ENCODE results near the gene WDR90.

WDR90 gene

DNA sequence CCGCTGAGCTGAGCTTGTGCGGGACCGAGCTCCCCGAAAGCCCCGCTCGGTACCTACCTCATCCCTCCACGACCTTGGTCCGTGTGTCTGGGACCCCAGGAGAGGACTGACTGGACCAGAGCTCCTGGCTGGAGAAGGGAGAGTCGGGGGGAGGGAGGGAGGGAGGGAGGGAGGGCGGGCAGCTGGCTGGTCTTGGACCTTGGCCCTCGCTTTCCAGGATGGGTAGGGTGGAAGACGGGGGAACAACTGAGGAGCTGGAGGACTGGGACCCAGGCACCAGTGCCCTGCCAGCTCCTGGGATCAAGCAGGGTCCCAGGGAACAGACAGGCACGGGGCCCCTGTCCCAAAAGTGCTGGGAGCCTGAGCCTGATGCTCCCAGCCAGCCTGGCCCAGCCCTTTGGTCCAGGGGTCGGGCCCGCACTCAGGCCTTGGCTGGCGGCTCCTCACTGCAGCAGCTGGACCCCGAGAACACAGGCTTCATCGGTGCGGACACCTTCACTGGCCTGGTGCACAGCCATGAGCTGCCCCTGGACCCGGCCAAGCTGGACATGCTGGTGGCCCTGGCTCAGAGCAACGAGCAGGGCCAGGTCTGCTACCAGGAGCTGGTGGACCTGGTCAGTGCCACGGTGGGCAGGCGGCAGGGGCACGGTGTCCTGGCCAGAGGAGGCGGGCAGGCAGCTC, 26.9 kb downstream of the WDR90 start:
- in situ Hi-C loops (cut with MboI; ENCODE audit: low pct_unique_long_range_greater_than_20kb, low sequenced_read_pairs, unreplicated experiment) = no loop called here
- DNase-seq (ENCODE audit: low spot score) = no peak
- TF ChIP-seq CTCF (IDR thresholded peaks at IDR 0.05; ENCODE audit: extremely low read depth, insufficient read depth, missing control alignments) = no peak

DNA sequence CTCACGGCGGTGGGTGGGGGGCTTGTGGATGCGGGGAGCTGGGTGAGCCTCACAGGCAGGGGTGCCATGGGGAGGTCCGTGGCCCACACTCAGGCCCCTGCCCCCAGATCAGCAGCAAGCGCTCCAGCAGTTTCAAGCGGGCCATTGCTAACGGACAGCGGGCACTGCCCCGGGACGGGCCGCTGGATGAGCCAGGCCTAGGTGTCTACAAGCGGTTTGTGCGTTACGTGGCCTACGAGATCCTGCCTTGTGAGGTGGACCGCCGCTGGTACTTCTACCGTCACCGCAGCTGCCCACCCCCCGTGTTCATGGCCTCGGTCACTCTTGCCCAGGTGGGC, 27.4 kb downstream of the WDR90 start:
- TF ChIP-seq CTCF (IDR thresholded peaks at IDR 0.05; ENCODE audit: extremely low read depth, insufficient read depth, missing control alignments) = no peak
- in situ Hi-C loops (cut with MboI; ENCODE audit: low pct_unique_long_range_greater_than_20kb, low sequenced_read_pairs, unreplicated experiment) = no loop called here
- no peak for DNase-seq (ENCODE audit: low spot score)

DNA sequence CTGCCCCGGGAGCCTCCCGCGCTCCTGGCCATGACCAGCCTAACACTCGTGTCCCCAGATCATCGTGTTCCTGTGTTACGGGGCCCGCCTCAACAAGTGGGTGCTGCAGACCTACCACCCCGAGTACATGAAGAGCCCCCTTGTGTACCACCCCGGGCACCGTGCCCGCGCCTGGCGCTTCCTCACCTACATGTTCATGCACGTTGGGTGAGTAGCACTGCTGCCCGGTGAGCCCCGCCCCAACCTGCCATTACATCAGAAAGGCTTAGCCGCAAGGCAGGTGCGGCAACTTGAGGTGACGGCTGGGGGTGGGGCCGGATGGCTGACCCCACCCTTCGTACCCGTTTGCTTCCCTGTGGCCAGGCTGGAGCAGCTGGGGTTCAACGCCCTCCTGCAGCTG, 27.7 kb downstream of the WDR90 start:
- no peak for TF ChIP-seq CTCF (IDR thresholded peaks at IDR 0.05; ENCODE audit: extremely low read depth, insufficient read depth, missing control alignments)
- in situ Hi-C loops (cut with MboI; ENCODE audit: low pct_unique_long_range_greater_than_20kb, low sequenced_read_pairs, unreplicated experiment) = no loop called here
- no peak for DNase-seq (ENCODE audit: low spot score)

DNA sequence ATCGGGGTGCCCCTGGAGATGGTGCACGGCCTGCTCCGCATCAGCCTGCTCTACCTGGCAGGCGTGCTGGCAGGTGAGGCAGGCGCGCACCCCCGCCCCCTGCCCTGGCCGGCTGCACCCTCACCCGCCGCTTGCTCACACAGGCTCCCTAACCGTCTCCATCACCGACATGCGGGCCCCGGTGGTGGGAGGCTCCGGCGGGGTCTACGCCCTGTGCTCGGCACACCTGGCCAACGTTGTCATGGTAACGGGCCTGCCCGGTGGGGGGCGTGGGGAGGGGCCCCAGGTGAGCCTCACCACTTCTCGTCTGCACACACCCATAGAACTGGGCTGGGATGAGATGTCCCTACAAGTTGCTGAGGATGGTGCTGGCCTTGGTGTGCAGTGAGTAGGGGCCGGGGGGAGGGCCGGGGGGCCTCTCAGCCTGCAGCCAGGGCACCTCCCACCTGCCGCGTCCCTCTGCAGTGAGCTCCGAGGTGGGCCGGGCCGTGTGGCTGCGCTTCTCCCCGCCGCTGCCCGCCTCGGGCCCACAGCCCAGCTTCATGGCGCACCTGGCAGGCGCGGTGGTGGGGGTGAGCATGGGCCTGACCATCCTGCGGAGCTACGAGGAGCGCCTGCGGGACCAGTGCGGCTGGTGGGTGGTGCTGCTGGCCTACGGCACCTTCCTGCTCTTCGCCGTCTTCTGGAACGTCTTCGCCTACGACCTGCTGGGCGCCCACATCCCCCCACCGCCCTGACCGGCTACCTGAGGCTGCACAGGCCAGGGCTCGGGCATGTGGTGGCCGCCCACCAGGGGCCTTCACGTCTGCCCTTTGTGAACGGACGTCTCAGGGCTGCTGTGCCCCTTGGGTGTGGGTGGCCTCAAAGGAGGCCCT, 28.4 kb downstream of the WDR90 start:
- in situ Hi-C loops (cut with MboI; ENCODE audit: low pct_unique_long_range_greater_than_20kb, low sequenced_read_pairs, unreplicated experiment) = no loop called here
- DNase-seq (ENCODE audit: low spot score) = no peak

DNA sequence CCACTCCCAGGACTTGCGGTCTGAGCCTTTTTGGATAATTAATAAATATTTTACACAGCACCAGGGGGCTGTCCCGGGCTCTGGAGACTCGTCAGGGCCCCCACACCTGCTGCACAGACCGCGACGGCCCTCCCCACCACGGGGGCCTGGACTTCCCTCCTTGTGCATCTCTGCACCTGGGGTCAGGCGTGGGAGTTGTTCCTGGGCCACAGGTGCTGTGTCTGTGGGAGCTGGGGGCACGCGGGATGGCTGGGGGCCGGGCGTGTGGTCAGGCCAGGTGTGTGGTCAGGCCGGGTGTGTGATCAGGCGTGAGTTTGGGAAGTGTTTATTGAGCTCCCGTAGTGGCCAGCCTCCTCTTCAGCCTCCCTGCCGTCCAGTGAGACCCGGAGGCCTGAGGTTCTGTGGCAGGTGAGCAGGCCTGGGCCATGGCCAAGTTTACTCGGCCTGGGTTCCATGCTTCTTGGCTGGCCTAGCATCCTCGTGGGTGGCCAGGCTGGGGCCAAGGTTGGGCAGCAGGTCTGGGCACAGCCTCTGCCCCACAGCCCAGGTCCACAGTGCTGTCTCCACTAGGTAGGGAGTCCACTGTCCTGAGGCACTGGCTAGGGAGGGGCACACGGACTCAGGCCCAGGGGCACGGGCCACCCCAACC, 29.2 kb downstream of the WDR90 start:
- DNase-seq (ENCODE audit: low spot score) = no peak
- in situ Hi-C loops (cut with MboI; ENCODE audit: low pct_unique_long_range_greater_than_20kb, low sequenced_read_pairs, unreplicated experiment) = no loop called here

More for the DNA sequence above, 28.4 kb downstream of the WDR90 start:
- no peak for TF ChIP-seq CTCF (IDR thresholded peaks at IDR 0.05; ENCODE audit: extremely low read depth, insufficient read depth, missing control alignments)

More for the DNA sequence above, 29.2 kb downstream of the WDR90 start:
- no peak for TF ChIP-seq CTCF (IDR thresholded peaks at IDR 0.05; ENCODE audit: extremely low read depth, insufficient read depth, missing control alignments)
